ENCODE data around the gene SUGCT.

The SUGCT gene

GRCh38 chr7:40582539-40582938, 447.7 kb downstream of the SUGCT start:
- no peak overlapping the region for H3K27ac ChIP-seq (ENCODE audit: low read length)
- no peak overlapping the region for H3K4me3 ChIP-seq (ENCODE audit: low read depth in 1 of 2, low read length in 2 of 2)
- no peak overlapping the region for H2AFZ ChIP-seq (ENCODE audit: low read depth, low read length)
- ATAC-seq (ENCODE audit: insufficient read depth, low read depth): no peak
- H3K4me2 ChIP-seq (ENCODE audit: insufficient read depth, low read length): no peak overlapping the region
- DNase-seq: no peak
- H3K27me3 ChIP-seq (ENCODE audit: insufficient read depth, low read length, poor library complexity): no peaks in the 10 kb centered on the region
- no peak overlapping the region for H3K9ac ChIP-seq (ENCODE audit: low read depth, low read length)
- no peaks in the 10 kb centered on the region for H3K79me2 ChIP-seq (ENCODE audit: insufficient read depth, low read length)
- no peak for TF ChIP-seq CTCF (IDR thresholded peaks at IDR 0.05; ENCODE audit: borderline replicate concordance, extremely low read depth, low read length, poor library complexity, severe bottlenecking)
- no peak for TF ChIP-seq EZH2 (IDR thresholded peaks at IDR 0.05; ENCODE audit: borderline replicate concordance, low read depth, low read length, severe bottlenecking)
- peaks cover 11% of the 10 kb centered on the region for H3K4me1 ChIP-seq (ENCODE audit: insufficient read depth, low read length)
- H3K36me3 ChIP-seq (ENCODE audit: insufficient read depth, low read length): no peaks in the 10 kb centered on the region
- no peaks in the 10 kb centered on the region for H4K20me1 ChIP-seq (ENCODE audit: insufficient read depth, low read length)
- H3K9me3 ChIP-seq (ENCODE audit: insufficient read depth, low read length, severe bottlenecking): no peaks in the 10 kb centered on the region

- H3K4me3 ChIP-seq (ENCODE audit: low read depth in 1 of 2, low read length in 2 of 2): no peak overlapping the region
- no peak overlapping the region for H3K4me2 ChIP-seq (ENCODE audit: insufficient read depth, low read length)
- no peaks in the 10 kb centered on the region for H3K9me3 ChIP-seq (ENCODE audit: insufficient read depth, low read length, severe bottlenecking)
- TF ChIP-seq CTCF (IDR thresholded peaks at IDR 0.05; ENCODE audit: borderline replicate concordance, extremely low read depth, low read length, poor library complexity, severe bottlenecking): no peak
- no peak for TF ChIP-seq EZH2 (IDR thresholded peaks at IDR 0.05; ENCODE audit: borderline replicate concordance, low read depth, low read length, severe bottlenecking)
- H2AFZ ChIP-seq (ENCODE audit: low read depth, low read length): no peak overlapping the region
- H3K79me2 ChIP-seq (ENCODE audit: insufficient read depth, low read length): no peaks in the 10 kb centered on the region
- ATAC-seq (ENCODE audit: insufficient read depth, low read depth): no peak
- no peak overlapping the region for H3K27ac ChIP-seq (ENCODE audit: low read length)
- H4K20me1 ChIP-seq (ENCODE audit: insufficient read depth, low read length): no peaks in the 10 kb centered on the region
- no peak overlapping the region for H3K9ac ChIP-seq (ENCODE audit: low read depth, low read length)
- DNase-seq: no peak
- H3K4me1 ChIP-seq (ENCODE audit: insufficient read depth, low read length): peaks cover 11% of the 10 kb centered on the region
- H3K27me3 ChIP-seq (ENCODE audit: insufficient read depth, low read length, poor library complexity): no peaks in the 10 kb centered on the region
- H3K36me3 ChIP-seq (ENCODE audit: insufficient read depth, low read length): no peaks in the 10 kb centered on the region
These were observed 449.1 kb downstream of the SUGCT start for GRCh38 chr7:40583667-40584444.

- Histone ChIP-seq H3K36me3 (ENCODE audit: insufficient read depth, low read length) (no peaks in the 10 kb centered on the region), H3K4me2 (ENCODE audit: insufficient read depth, low read length) (no peak overlapping the region), H3K4me1 (ENCODE audit: insufficient read depth, low read length) (peaks cover 4% of the 10 kb centered on the region; the same call in 1 of the 2 replicates), H2AFZ (ENCODE audit: low read depth, low read length) (no peak overlapping the region), H4K20me1 (ENCODE audit: insufficient read depth, low read length) (no peaks in the 10 kb centered on the region), H3K9ac (ENCODE audit: low read depth, low read length) (no peak overlapping the region), H3K4me3 (ENCODE audit: low read depth in 1 of 2, low read length in 2 of 2) (no peak overlapping the region), H3K9me3 (ENCODE audit: insufficient read depth, low read length, severe bottlenecking) (peaks cover 2% of the 10 kb centered on the region), H3K27me3 (ENCODE audit: insufficient read depth, low read length, poor library complexity) (no peaks in the 10 kb centered on the region), H3K27ac (ENCODE audit: low read length) (no peak overlapping the region), H3K79me2 (ENCODE audit: insufficient read depth, low read length) (no peaks in the 10 kb centered on the region)
- TF ChIP-seq EZH2 (IDR thresholded peaks at IDR 0.05; ENCODE audit: borderline replicate concordance, low read depth, low read length, severe bottlenecking) (no peak), CTCF (IDR thresholded peaks at IDR 0.05; ENCODE audit: borderline replicate concordance, extremely low read depth, low read length, poor library complexity, severe bottlenecking) (no peak)
- DNase-seq (no peak), ATAC-seq (ENCODE audit: insufficient read depth, low read depth) (peak; percentile 64; the same call in 2 of the 3 replicates)
These were observed 450.0 kb downstream of the SUGCT start for GRCh38 chr7:40584667-40585433.

Measured in DND-41 (cell line).